HEK293T (cell line): ENCODE measurements around the gene ANKRD13D.

Source experiments
- CTCF ChIA-PET: fragments of 350-600 bp; formaldehyde crosslinking; extraction: SDS; loops from one replicate; lab custom pipeline; 2021; ENCODE audit warnings: antibody characterized with exemption, inconsistent platforms; lab: Yijun Ruan, JAX
- POLR2A ChIA-PET: fragments of 350-600 bp; formaldehyde crosslinking; extraction: SDS; loops from one replicate; lab custom pipeline; 2020; ENCODE audit warnings: antibody characterized with exemption, inconsistent platforms; lab: Yijun Ruan, JAX
- DNase-seq: peaks from one replicate; pipeline ENCODE4 v3.0.0; 2012; ENCODE audit warnings: mixed read lengths; ENCODE audit errors: extremely low spot score
- ARNT ChIP-seq: fragments of 450-650 bp; IDR thresholded peaks from 2 replicates; pipeline ENCODE4 v1.6.1; 2017; ENCODE audit warnings: mild to moderate bottlenecking
- BHLHE40 ChIP-seq: fragments of 450-650 bp; IDR thresholded peaks from 2 replicates; pipeline ENCODE4 v1.6.1; 2016; ENCODE audit warnings: mild to moderate bottlenecking, moderate library complexity, borderline replicate concordance
- CTBP1 ChIP-seq: fragments of 450-650 bp; IDR thresholded peaks from 2 replicates; pipeline ENCODE4 v1.6.1; 2016; ENCODE audit warnings: borderline replicate concordance
- ELF4 ChIP-seq: fragments of 450-650 bp; IDR thresholded peaks from 2 replicates; pipeline ENCODE4 v1.6.1; 2017; ENCODE audit warnings: antibody characterized with exemption
- FOXA1 ChIP-seq: fragments of 450-650 bp; IDR thresholded peaks from 2 replicates; pipeline ENCODE4 v1.6.1; 2016; ENCODE audit warnings: mild to moderate bottlenecking
- FOXK2 ChIP-seq: fragments of 450-650 bp; IDR thresholded peaks from 2 replicates; pipeline ENCODE4 v1.6.1; 2016; ENCODE audit warnings: mild to moderate bottlenecking
- FOXM1 ChIP-seq: fragments of 450-650 bp; IDR thresholded peaks from 2 replicates; pipeline ENCODE4 v1.6.1; 2017; ENCODE audit warnings: mild to moderate bottlenecking, borderline replicate concordance
- HDGF ChIP-seq: fragments of 450-650 bp; IDR thresholded peaks from 2 replicates; pipeline ENCODE4 v1.6.1; 2017; ENCODE audit warnings: antibody characterized with exemption, borderline replicate concordance
- L3MBTL2 ChIP-seq: fragments of 450-650 bp; conservative IDR thresholded peaks from 2 replicates; pipeline ENCODE4 v1.6.1; 2016; ENCODE audit warnings: mild to moderate bottlenecking
- LEF1 ChIP-seq: fragments of 450-650 bp; IDR thresholded peaks from 2 replicates; pipeline ENCODE4 v1.6.1; 2017; ENCODE audit warnings: mild to moderate bottlenecking, borderline replicate concordance
- NFRKB ChIP-seq: fragments of 450-650 bp; IDR thresholded peaks from 2 replicates; pipeline ENCODE4 v1.6.1; 2016; ENCODE audit warnings: mild to moderate bottlenecking, moderate library complexity
- PKNOX1 ChIP-seq: fragments of 450-650 bp; IDR thresholded peaks from 2 replicates; pipeline ENCODE4 v1.6.1; 2016
- SP1 ChIP-seq: fragments of 450-650 bp; IDR thresholded peaks from 2 replicates; pipeline ENCODE4 v1.6.1; 2017
- SUZ12 ChIP-seq: fragments of 450-650 bp; IDR thresholded peaks from 2 replicates; pipeline ENCODE4 v1.6.1; 2016; ENCODE audit warnings: mild to moderate bottlenecking
- TARDBP ChIP-seq: fragments of 450-650 bp; IDR thresholded peaks from 2 replicates; pipeline ENCODE4 v1.6.1; 2016
- ZNF384 ChIP-seq: fragments of 450-650 bp; IDR thresholded peaks from 2 replicates; pipeline ENCODE4 v1.6.1; 2016

ANKRD13D gene

DNA sequence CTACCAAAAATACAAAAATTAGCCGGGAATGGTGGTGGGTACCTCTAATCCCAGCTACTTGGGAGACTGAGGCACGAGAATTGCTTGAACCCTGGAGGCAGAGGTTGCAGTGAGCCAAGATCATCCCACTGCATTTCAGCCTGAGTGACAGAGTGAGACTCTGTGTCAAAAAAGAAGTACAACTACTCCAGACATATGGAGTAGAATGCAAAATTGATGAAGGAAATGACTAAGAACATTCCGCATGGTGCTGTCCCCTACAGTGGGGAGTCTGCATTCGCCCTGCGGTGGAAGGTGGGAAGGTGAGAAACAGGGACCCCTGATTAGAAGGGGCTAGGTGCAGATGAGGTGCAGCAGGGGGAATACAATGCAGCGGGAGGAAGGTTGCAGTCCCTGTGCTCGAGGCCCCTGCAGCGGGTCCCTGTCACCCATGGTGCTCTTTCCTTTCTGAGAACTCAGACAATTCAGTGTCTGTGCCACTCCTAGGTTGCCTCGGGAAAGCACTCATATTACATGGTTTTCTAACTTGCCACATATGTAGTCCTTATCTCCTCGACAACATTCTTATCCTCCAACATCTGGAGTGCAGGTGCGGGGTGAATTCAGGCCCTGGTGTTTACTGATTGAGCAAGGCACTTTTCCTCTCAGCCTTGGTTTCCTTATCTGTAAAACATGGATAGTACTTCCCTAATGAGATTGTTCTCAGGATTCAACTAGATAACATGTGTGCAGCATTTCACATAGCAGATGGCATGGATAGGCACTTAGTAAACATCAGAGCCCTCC is 59.1 kb downstream of the ANKRD13D start:
- CTCF ChIA-PET: interaction anchor here (4.0 to 11.6 kb wide), 2 partner anchors 34 kb away, joined by 26 to 182 read pairs; no protein-coding TSS in a partner anchor
- POLR2A ChIA-PET: no interaction called here
- TF ChIP-seq PKNOX1 (no peak), FOXA1 (no peak), NFRKB (no peak), BHLHE40 (no peak), ZNF384 (no peak), SUZ12 (no peak), CTBP1 (no peak), TARDBP (no peak), LEF1 (no peak), FOXM1 (no peak), ELF4 (no peak), FOXK2 (no peak)
- DNase-seq: peak; percentile 3

DNA sequence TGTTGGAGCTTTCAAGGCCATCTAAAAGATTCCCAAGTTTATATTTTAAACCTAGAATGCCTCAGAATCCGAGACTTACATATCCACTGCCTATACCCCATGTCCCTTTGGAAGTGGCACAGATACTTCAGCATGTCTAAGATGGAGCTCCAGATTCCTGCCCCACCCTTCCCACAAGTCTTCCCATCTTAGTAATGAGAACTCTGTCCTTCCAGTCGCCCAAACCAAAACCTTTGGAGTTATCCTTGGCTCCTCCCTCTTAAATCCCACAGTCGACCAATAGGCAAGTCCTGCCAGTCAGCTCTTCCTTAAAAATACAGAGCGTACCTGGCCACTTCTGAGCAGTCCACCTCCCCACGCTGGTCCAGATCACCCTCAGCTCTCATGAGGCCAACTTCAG is 59.9 kb downstream of the ANKRD13D start:
- ChIA-PET CTCF (interaction anchor here (0.5 to 11.6 kb wide), 2 partner anchors 33 to 1239 kb away, joined by 4 to 182 read pairs; no protein-coding TSS in a partner anchor), POLR2A (interaction anchor here (0.9 kb wide), 1 partner anchor 32 kb away, joined by 4 read pairs; no protein-coding TSS in a partner anchor)
- no peak for DNase-seq
- TF ChIP-seq LEF1 (no peak), SUZ12 (no peak), SP1 (no peak), ELF4 (no peak), CTBP1 (no peak), FOXK2 (no peak), BHLHE40 (no peak), ARNT (no peak), HDGF (no peak), ZNF384 (no peak), FOXM1 (no peak), FOXA1 (no peak), PKNOX1 (no peak), NFRKB (no peak), L3MBTL2 (no peak), TARDBP (no peak)

GRCh38 chr11:67349457-67349856 is 60.4 kb downstream of the ANKRD13D start:
- CTCF ChIA-PET: interaction anchor here (0.5 to 11.6 kb wide), 2 partner anchors 33 to 1239 kb away, joined by 4 to 182 read pairs; no protein-coding TSS in a partner anchor
- TF ChIP-seq LEF1 (no peak), PKNOX1 (no peak)
- peak; percentile 3 for DNase-seq
- POLR2A ChIA-PET: interaction anchor here (0.9 kb wide), 1 partner anchor 32 kb away, joined by 4 read pairs; no protein-coding TSS in a partner anchor

DNA sequence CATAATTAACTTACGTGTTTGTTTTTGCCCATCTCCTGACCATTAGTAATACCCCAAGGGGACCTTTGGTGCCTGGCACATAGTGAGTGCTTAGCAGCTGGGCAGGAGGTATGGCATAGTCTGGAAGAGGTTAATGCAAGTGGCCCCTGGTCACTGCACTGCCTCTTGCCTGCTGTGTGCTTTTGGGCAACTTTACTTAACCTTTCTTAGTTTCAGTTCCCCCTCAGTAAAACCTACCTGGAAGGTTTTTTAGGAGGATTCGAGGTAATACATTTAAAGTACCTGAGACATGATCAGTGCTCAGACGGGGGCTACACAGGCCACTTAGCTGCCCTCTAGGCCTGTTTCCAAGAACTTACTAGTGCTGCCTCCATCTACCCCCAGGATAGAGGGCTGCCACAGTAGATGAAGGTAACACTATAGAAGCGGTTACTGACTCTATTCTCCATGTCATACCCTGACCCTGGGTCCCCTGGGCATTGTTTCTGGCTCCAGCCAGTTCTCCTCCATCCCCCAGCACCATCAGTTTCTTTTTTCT is 60.9 kb downstream of the ANKRD13D start:
- no peak for DNase-seq
- TF ChIP-seq FOXM1 (no peak), SP1 (no peak), HDGF (no peak), L3MBTL2 (no peak), CTBP1 (no peak)
- ChIA-PET CTCF (interaction anchor here (0.7 to 11.6 kb wide), 4 partner anchors 17 to 34 kb away, joined by 3 to 182 read pairs (median 4); no protein-coding TSS in a partner anchor), POLR2A (no interaction called here)

GRCh38 chr11:67351275-67352005 is 62.3 kb downstream of the ANKRD13D start:
- DNase-seq: peak; percentile 84
- ChIA-PET CTCF (interaction anchor here (0.5 to 11.6 kb wide), 18 partner anchors 9 to 1235 kb away, joined by 3 to 182 read pairs (median 4); partner anchors contain the start of genes ANKRD13D and PPP1CA), POLR2A (interaction anchor here (0.8 to 1.4 kb wide), 4 partner anchors 22 to 63 kb away, joined by 3 to 6 read pairs (median 4); partner anchors contain the start of gene PPP1CA)
- no peak for TF ChIP-seq CTBP1
- TF ChIP-seq BHLHE40: no peak
- TF ChIP-seq HDGF: no peak
- no peak for TF ChIP-seq LEF1
- TF ChIP-seq NFRKB: no peak
- no peak for TF ChIP-seq SUZ12
- TF ChIP-seq FOXA1: no peak
- no peak for TF ChIP-seq ARNT
- no peak for TF ChIP-seq L3MBTL2
- no peak for TF ChIP-seq TARDBP
- no peak for TF ChIP-seq FOXM1
- no peak for TF ChIP-seq ZNF384
- no peak for TF ChIP-seq PKNOX1
- TF ChIP-seq SP1: no peak
- TF ChIP-seq FOXK2: no peak
